Stimulated activated CD4-positive, alpha-beta T cell treated with anti-CD3 and anti-CD28 coated beads, Interleukin-1b, Interleukin-23, amount 100 ng/mL, for 24 hours (primary cell): ENCODE data around the gene SORCS3.

ENCODE experiments used
- DNase-seq, 4 experiments: peaks; one replicate each; pipeline ENCODE4 v3.0.0-alpha.2; 2020; ENCODE audit warnings: low read depth in 4 of 4, low spot score in 1 of 4

The SORCS3 gene

GRCh38 chr10:104643303-104643663 is 2.2 kb downstream of the SORCS3 start:
- DNase-seq, result no peak

- DNase-seq, result no peak
Observed at GRCh38 chr10:104646146-104646545, 5.1 kb downstream of the SORCS3 start.

GRCh38 chr10:104648421-104648820 is 7.3 kb downstream of the SORCS3 start:
- DNase-seq, result no peak

- no peak for DNase-seq
Observed at GRCh38 chr10:104650072-104650471, 9.0 kb downstream of the SORCS3 start.

GRCh38 chr10:104650635-104651331 is 9.7 kb downstream of the SORCS3 start:
- DNase-seq, result no peak

GRCh38 chr10:104657036-104657435 is 15.9 kb downstream of the SORCS3 start:
- no peak for DNase-seq

- no peak for DNase-seq
Observed at GRCh38 chr10:104657457-104657856, 16.4 kb downstream of the SORCS3 start.

- no peak for DNase-seq
Observed at GRCh38 chr10:104658067-104658466, 17.0 kb downstream of the SORCS3 start.

GRCh38 chr10:104659809-104660208 is 18.7 kb downstream of the SORCS3 start:
- no peak for DNase-seq

- DNase-seq, result no peak
Observed at GRCh38 chr10:104663076-104663475, 22.0 kb downstream of the SORCS3 start.

GRCh38 chr10:104663563-104663962 is 22.5 kb downstream of the SORCS3 start:
- no peak for DNase-seq

GRCh38 chr10:104664205-104664604 is 23.1 kb downstream of the SORCS3 start:
- DNase-seq, result no peak

- DNase-seq, result no peak
Observed at GRCh38 chr10:104665174-104665573, 24.1 kb downstream of the SORCS3 start.

- DNase-seq, result no peak
Observed at GRCh38 chr10:104666106-104666505, 25.0 kb downstream of the SORCS3 start.

- no peak for DNase-seq
Observed at GRCh38 chr10:104676874-104677273, 35.8 kb downstream of the SORCS3 start.

- DNase-seq, result no peak
Observed at GRCh38 chr10:104678658-104679057, 37.6 kb downstream of the SORCS3 start.

- DNase-seq, result no peak
Observed at GRCh38 chr10:104680467-104681401, 39.6 kb downstream of the SORCS3 start.

- DNase-seq, result no peak
Observed at GRCh38 chr10:104681485-104681884, 40.4 kb downstream of the SORCS3 start.

- no peak for DNase-seq
Observed at GRCh38 chr10:104683567-104683966, 42.5 kb downstream of the SORCS3 start.

- no peak for DNase-seq
Observed at GRCh38 chr10:104686829-104687228, 45.7 kb downstream of the SORCS3 start.

GRCh38 chr10:104688251-104689042 is 47.4 kb downstream of the SORCS3 start:
- DNase-seq, result no peak

GRCh38 chr10:104689105-104689504 is 48.0 kb downstream of the SORCS3 start:
- DNase-seq, result no peak
